Naive thymus-derived CD4-positive, alpha-beta T cell (primary cell): ENCODE measurements around the gene TFDP1. TPM values are rescaled to one million over a fixed set of nuclear protein-coding genes. Genes with fewer than 3 reads are reported as not detected.
"Not testable (repeated sequence)": the region's sequence is repeated elsewhere in the genome, so short reads cannot be mapped to it uniquely, and the experiment has no call there.

ENCODE experiments used
- ATAC-seq: fragments of 150-1000 bp; cut with Tn5 transposase; 2 replicates; pipeline ENCODE4 v1.10.0; 2021; ENCODE audit warnings: mild to moderate bottlenecking, moderate library complexity
- CTCF ChIA-PET: fragments of 350-600 bp; sonication (Branson Sonifier 250); formaldehyde crosslinking; loops from one replicate; lab custom pipeline; 2021; ENCODE audit warnings: antibody characterized with exemption; lab: Charles Lee
- POLR2A ChIA-PET: fragments of 350-600 bp; sonication (Branson Sonifier 250); formaldehyde crosslinking; loops from one replicate; lab custom pipeline; 2021; ENCODE audit warnings: antibody characterized with exemption, inconsistent platforms; lab: Charles Lee
- DNase-seq, 9 donors: peaks; one replicate each; pipeline versions ENCODE4 v3.0.0 to v3.0.0-alpha.2; 2020 to 2022; ENCODE audit warnings: mixed read lengths in 1 of 9
- H3K27ac ChIP-seq: one replicate; pipeline ENCODE4 v1.7.0; 2013; ENCODE audit warnings: mild to moderate bottlenecking, low read depth, low read length, moderate library complexity
- H3K27me3 ChIP-seq, 2 donors: one replicate each; pipeline ENCODE4 v1.7.0; 2013; ENCODE audit warnings: low read length in 2 of 2, mild to moderate bottlenecking in 2 of 2, moderate library complexity in 2 of 2; ENCODE audit not compliant: control insufficient read depth in 2 of 2, insufficient read depth in 2 of 2
- H3K36me3 ChIP-seq, 3 experiments: 1 replicate in 2 of 3; 2 replicates in 1 of 3; pipeline ENCODE4 v1.7.0; 2013; ENCODE audit warnings: low read length in 3 of 3, mild to moderate bottlenecking in 3 of 3, moderate library complexity in 1 of 3; ENCODE audit not compliant: insufficient read depth in 3 of 3, control insufficient read depth in 2 of 3
- H3K4me1 ChIP-seq, 2 donors: one replicate each; pipeline ENCODE4 v1.7.0; 2013; ENCODE audit warnings: low read length in 2 of 2, mild to moderate bottlenecking in 2 of 2, moderate library complexity in 1 of 2; ENCODE audit not compliant: control insufficient read depth in 2 of 2, insufficient read depth in 2 of 2
- H3K4me3 ChIP-seq: 2 replicates; pipeline ENCODE4 v1.7.0; 2013; ENCODE audit warnings: mild to moderate bottlenecking, low read length
- H3K9me3 ChIP-seq, 3 experiments: 1 replicate in 2 of 3; 2 replicates in 1 of 3; pipeline ENCODE4 v1.7.0; 2013; ENCODE audit warnings: low read length in 3 of 3; ENCODE audit not compliant: control insufficient read depth in 2 of 3
- H3K27ac Mint-ChIP-seq, 9 donors: one replicate each; pipeline ENCODE4 v1.8.0; 2020 to 2022; ENCODE audit warnings: mixed read lengths in 9 of 9, mild to moderate bottlenecking in 8 of 9, moderate library complexity in 5 of 9, inconsistent platforms in 2 of 9
- H3K27me3 Mint-ChIP-seq, 5 donors: one replicate each; pipeline ENCODE4 v1.8.0; 2021 to 2022; ENCODE audit warnings: mixed read lengths in 5 of 5, mild to moderate bottlenecking in 1 of 5
- H3K36me3 Mint-ChIP-seq, 5 donors: one replicate each; pipeline ENCODE4 v1.8.0; 2020 to 2022; ENCODE audit warnings: mixed read lengths in 5 of 5, mild to moderate bottlenecking in 3 of 5, inconsistent platforms in 1 of 5
- H3K4me1 Mint-ChIP-seq, 7 donors: one replicate each; pipeline ENCODE4 v1.8.0; 2020 to 2022; ENCODE audit warnings: mixed read lengths in 7 of 7, mild to moderate bottlenecking in 3 of 7, inconsistent platforms in 1 of 7
- H3K4me3 Mint-ChIP-seq, 10 donors: one replicate each; pipeline ENCODE4 v1.8.0; 2020 to 2022; ENCODE audit warnings: mild to moderate bottlenecking in 10 of 10, mixed read lengths in 10 of 10, moderate library complexity in 6 of 10, inconsistent platforms in 2 of 10
- H3K9me3 Mint-ChIP-seq, 11 donors: one replicate each; pipeline ENCODE4 v1.8.0; 2020 to 2022; ENCODE audit warnings: mixed read lengths in 11 of 11, mild to moderate bottlenecking in 4 of 11, inconsistent platforms in 1 of 11, moderate library complexity in 1 of 11
- intact Hi-C, 2 donors: fragments of 100-400 bp; cut with micrococcal nuclease; formaldehyde crosslinking; loops; one replicate each; pipeline ENCODE4 v1.15.1; 2023
- polyA plus RNA-seq, 2 donors: library from polyadenylated mRNA; unstranded; fragments of 300-500 nt; fragmentation: Illumina TruSeq; gene quantifications; one replicate each; pipeline ENCODE4 v1.2.3, GENCODE V29; 2021
- total RNA-seq, 6 experiments: library from RNA in 5 of 6; stranded (reverse) in 5 of 6; gene quantifications; 1 replicate in 5 of 6; 2 replicates in 1 of 6; pipeline ENCODE4 v1.2.3 and lab custom pipeline; 2021 to 2026

The TFDP1 gene
- total and polyA plus RNA-seq, 7 experiments from 2014 or later = 21.4 to 127 (median 43.1) TPM

- Mint-ChIP-seq H3K4me1 (peaks cover 0 to 7% (median 4%) of the 10 kb centered on the region in 7 donors), H3K9me3 (no peaks in the 10 kb centered on the region), H3K27me3 (peaks cover 0 to 8% (median under 1%) of the 10 kb centered on the region in 5 donors), H3K36me3 (no peaks in the 10 kb centered on the region), H3K4me3 (no peak overlapping the region), H3K27ac (no peak overlapping the region)
- POLR2A ChIA-PET = no interaction called here
- H3K4me1 ChIP-seq = no peaks in the 10 kb centered on the region
- intact Hi-C loops = loop anchor here (1.0 to 2.0 kb wide), 3 partner anchors 103 to 619 kb away; no protein-coding TSS in a partner anchor
- no peaks in the 10 kb centered on the region for H3K27me3 ChIP-seq
- ATAC-seq (no peak), DNase-seq (no peak)
- no peaks in the 10 kb centered on the region for H3K36me3 ChIP-seq
- H3K27ac ChIP-seq = no peak overlapping the region
- H3K9me3 ChIP-seq = no peaks in the 10 kb centered on the region
- CTCF ChIA-PET = interaction anchor here (0.7 to 1.2 kb wide), 3 partner anchors 73 to 619 kb away, joined by 3 read pairs; no protein-coding TSS in a partner anchor
- H3K4me3 ChIP-seq = no peak overlapping the region
Observed at GRCh38 chr13:113561417-113562084, 23.0 kb upstream of the TFDP1 start.

GRCh38 chr13:113562085-113562749, 22.3 kb upstream of the TFDP1 start:
- H3K27ac ChIP-seq = no peak overlapping the region
- Mint-ChIP-seq H3K4me3 (no peak overlapping the region), H3K4me1 (peaks cover 0 to 5% (median 4%) of the 10 kb centered on the region in 7 donors), H3K27me3 (peaks cover 0 to 14% (median 4%) of the 10 kb centered on the region in 5 donors), H3K27ac (peak overlapping the region in 1 of 9 donors; percentile 67), H3K9me3 (no peaks in the 10 kb centered on the region), H3K36me3 (no peaks in the 10 kb centered on the region)
- H3K4me3 ChIP-seq = no peak overlapping the region
- H3K4me1 ChIP-seq = no peaks in the 10 kb centered on the region
- H3K27me3 ChIP-seq = no peaks in the 10 kb centered on the region
- peak in 7 of 9 donors; percentile 14 to 43 (median 35) for DNase-seq
- no peaks in the 10 kb centered on the region for H3K9me3 ChIP-seq
- ChIA-PET POLR2A (no interaction called here), CTCF (interaction anchor here (0.7 to 1.2 kb wide), 3 partner anchors 73 to 619 kb away, joined by 3 read pairs; no protein-coding TSS in a partner anchor)
- H3K36me3 ChIP-seq = no peaks in the 10 kb centered on the region
- intact Hi-C loops = loop anchor here (1.0 to 2.0 kb wide), 3 partner anchors 103 to 620 kb away; no protein-coding TSS in a partner anchor
- ATAC-seq = peak; percentile 67

- no peaks in the 10 kb centered on the region for H3K27me3 ChIP-seq
- CTCF ChIA-PET = interaction anchor here (1.2 kb wide), 1 partner anchor 99 kb away, joined by 3 read pairs; no protein-coding TSS in a partner anchor
- DNase-seq = no peak
- Mint-ChIP-seq H3K36me3 (no peaks in the 10 kb centered on the region), H3K27ac (peak overlapping the region in 1 of 9 donors; percentile 67), H3K4me1 (peaks cover 0 to 5% (median 4%) of the 10 kb centered on the region in 7 donors), H3K9me3 (no peaks in the 10 kb centered on the region), H3K27me3 (peaks cover 3 to 16% (median 4%) of the 10 kb centered on the region in 5 donors), H3K4me3 (no peak overlapping the region)
- no peak overlapping the region for H3K4me3 ChIP-seq
- H3K27ac ChIP-seq = no peak overlapping the region
- ATAC-seq = peak; percentile 26
- H3K4me1 ChIP-seq = no peaks in the 10 kb centered on the region
- H3K9me3 ChIP-seq = no peaks in the 10 kb centered on the region
- no peaks in the 10 kb centered on the region for H3K36me3 ChIP-seq
- intact Hi-C loops = loop anchor here (1.0 to 2.0 kb wide), 3 partner anchors 104 to 621 kb away; no protein-coding TSS in a partner anchor
- POLR2A ChIA-PET = no interaction called here
Observed at GRCh38 chr13:113562844-113563243, 21.7 kb upstream of the TFDP1 start.

- H3K9me3 ChIP-seq, H3K27ac Mint-ChIP-seq, H3K4me3 Mint-ChIP-seq, CTCF ChIA-PET, H3K4me1 ChIP-seq, ATAC-seq, H3K9me3 Mint-ChIP-seq, H3K4me3 ChIP-seq, H3K36me3 Mint-ChIP-seq, H3K27ac ChIP-seq, POLR2A ChIA-PET, H3K4me1 Mint-ChIP-seq, DNase-seq, H3K27me3 ChIP-seq, H3K36me3 ChIP-seq: not testable (repeated sequence)
- H3K27me3 Mint-ChIP-seq = peaks cover 3 to 22% (median 10%) of the 10 kb centered on the region in 5 donors
- intact Hi-C loops = loop anchor here (2.0 kb wide), 2 partner anchors 105 to 621 kb away; no protein-coding TSS in a partner anchor
Observed at GRCh38 chr13:113563511-113563910, 21.0 kb upstream of the TFDP1 start.

- H3K27ac ChIP-seq = no peak overlapping the region
- H3K9me3 Mint-ChIP-seq = no peaks in the 10 kb centered on the region
- no peak overlapping the region for H3K27ac Mint-ChIP-seq
- ATAC-seq (no peak), DNase-seq (peak in 1 of 9 donors; percentile 15)
- no peaks in the 10 kb centered on the region for H3K9me3 ChIP-seq
- peaks cover 0 to 5% (median 4%) of the 10 kb centered on the region in 7 donors for H3K4me1 Mint-ChIP-seq
- H3K4me1 ChIP-seq = no peaks in the 10 kb centered on the region
- no peak overlapping the region for H3K4me3 ChIP-seq
- no peaks in the 10 kb centered on the region for H3K36me3 Mint-ChIP-seq
- ChIA-PET POLR2A (no interaction called here), CTCF (no interaction called here)
- intact Hi-C loops = no loop called here
- no peaks in the 10 kb centered on the region for H3K27me3 ChIP-seq
- H3K27me3 Mint-ChIP-seq = peaks cover 3 to 32% (median 13%) of the 10 kb centered on the region in 5 donors
- no peaks in the 10 kb centered on the region for H3K36me3 ChIP-seq
- no peak overlapping the region for H3K4me3 Mint-ChIP-seq
Observed at GRCh38 chr13:113564331-113565023, 20.1 kb upstream of the TFDP1 start.

- intact Hi-C loops = no loop called here
- H3K4me3 ChIP-seq = no peak overlapping the region
- H3K9me3 Mint-ChIP-seq = peaks cover 0 to 3% (median 0%) of the 10 kb centered on the region in 11 donors
- no peak overlapping the region for H3K4me3 Mint-ChIP-seq
- ChIA-PET POLR2A (no interaction called here), CTCF (no interaction called here)
- no peak overlapping the region for H3K27ac ChIP-seq
- no peaks in the 10 kb centered on the region for H3K4me1 ChIP-seq
- no peaks in the 10 kb centered on the region for H3K9me3 ChIP-seq
- no peak for DNase-seq
- H3K27me3 Mint-ChIP-seq = peaks cover 3 to 37% (median 18%) of the 10 kb centered on the region in 5 donors
- H3K27ac Mint-ChIP-seq = no peak overlapping the region
- no peaks in the 10 kb centered on the region for H3K27me3 ChIP-seq
- H3K4me1 Mint-ChIP-seq = peaks cover 0 to 5% (median 4%) of the 10 kb centered on the region in 7 donors
- no peaks in the 10 kb centered on the region for H3K36me3 Mint-ChIP-seq
- H3K36me3 ChIP-seq = no peaks in the 10 kb centered on the region
- ATAC-seq = no peak
Observed at GRCh38 chr13:113565526-113566226, 18.9 kb upstream of the TFDP1 start.
